ENCODE data around the gene ELP5.

The ELP5 gene

DNA sequence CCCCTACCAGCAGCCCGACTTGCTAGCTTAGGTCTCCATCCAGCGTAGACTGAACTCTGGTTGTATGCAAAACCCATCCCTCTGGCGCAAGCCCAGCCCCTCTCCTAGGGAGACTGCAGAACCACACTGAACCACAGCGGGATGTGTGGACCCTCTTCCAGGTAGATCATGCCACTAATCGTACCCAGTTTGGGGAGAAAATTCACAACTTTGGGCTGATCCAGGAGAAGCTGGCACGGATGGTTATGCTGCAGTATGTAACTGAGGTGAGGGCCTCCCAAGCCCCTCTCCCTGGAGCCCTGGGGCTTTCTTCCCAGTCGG, 29.1 kb upstream of the ELP5 start:
- Mint-ChIP-seq H3K4me1 (ENCODE audit: low read depth) (peaks cover 29% of the 10 kb centered on the region), H3K27ac (no peak overlapping the region), H3K4me3 (no peak overlapping the region), H3K27me3 (ENCODE audit: low read depth) (no peaks in the 10 kb centered on the region), H3K9me3 (no peaks in the 10 kb centered on the region), H3K36me3 (ENCODE audit: low read depth) (peaks cover 30% of the 10 kb centered on the region)
- DNase-seq (ENCODE audit: low spot score) = no peak

DNA sequence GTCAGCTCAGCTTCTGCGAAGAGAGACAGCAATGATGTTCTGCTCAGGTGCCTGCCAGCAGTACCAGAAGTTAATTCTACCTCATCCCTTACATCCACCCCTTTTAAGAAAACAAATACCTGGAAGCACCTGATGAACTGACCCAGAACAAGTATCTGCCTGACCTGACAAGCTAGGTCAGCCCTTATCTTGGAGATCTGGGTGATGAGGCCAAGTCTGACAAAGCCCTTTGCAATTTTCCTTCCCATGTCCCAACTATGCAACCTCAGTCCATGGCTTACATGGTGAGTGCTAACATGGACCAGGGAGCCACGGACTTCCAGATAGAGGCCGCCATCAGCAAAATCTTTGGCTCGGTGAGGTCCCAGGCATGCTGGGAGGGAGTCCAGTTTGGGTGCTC, 28.6 kb upstream of the ELP5 start:
- Mint-ChIP-seq H3K9me3 (no peaks in the 10 kb centered on the region), H3K36me3 (ENCODE audit: low read depth) (peaks cover 34% of the 10 kb centered on the region), H3K4me1 (ENCODE audit: low read depth) (peaks cover 27% of the 10 kb centered on the region), H3K27me3 (ENCODE audit: low read depth) (no peaks in the 10 kb centered on the region), H3K27ac (no peak overlapping the region), H3K4me3 (no peak overlapping the region)
- DNase-seq (ENCODE audit: low spot score) = no peak

DNA sequence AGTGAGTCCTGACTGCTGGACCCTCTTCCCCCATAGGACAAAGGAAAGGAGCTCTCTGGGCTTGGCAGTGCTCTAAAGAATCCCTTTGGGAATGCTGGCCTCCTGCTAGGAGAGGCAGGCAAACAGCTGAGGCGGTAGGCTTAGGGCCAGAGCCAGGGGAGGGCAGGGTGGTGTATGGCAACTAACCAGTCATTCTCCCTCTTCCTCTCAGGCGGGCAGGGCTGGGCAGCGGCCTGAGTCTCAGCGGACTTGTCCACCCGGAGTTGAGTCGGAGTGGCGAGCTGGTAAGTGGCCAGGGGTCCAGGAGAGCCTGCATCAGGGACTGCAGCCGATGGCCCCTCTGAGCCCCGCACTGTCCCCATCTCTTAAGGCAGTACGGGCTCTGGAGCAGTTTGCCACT, 27.9 kb upstream of the ELP5 start:
- Mint-ChIP-seq H3K4me1 (ENCODE audit: low read depth) (peaks cover 21% of the 10 kb centered on the region), H3K4me3 (no peak overlapping the region)

DNA sequence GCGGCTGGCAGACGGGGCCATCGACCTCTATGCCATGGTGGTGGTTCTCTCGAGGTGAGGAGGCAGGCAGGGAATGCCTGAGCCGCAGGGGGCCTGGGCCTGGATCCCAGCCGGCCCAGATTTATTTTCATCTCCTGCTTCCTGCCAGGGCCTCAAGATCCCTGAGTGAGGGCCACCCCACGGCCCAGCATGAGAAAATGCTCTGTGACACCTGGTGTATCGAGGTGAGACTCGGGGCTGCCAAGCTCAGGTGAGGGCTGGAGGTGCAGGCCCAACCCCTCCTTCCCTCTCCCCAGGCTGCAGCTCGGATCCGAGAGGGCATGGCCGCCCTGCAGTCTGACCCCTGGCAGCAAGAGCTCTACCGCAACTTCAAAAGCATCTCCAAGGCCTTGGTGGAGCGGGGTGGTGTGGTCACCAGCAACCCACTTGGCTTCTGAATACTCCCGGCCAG, 27.3 kb upstream of the ELP5 start:
- no peak for DNase-seq (ENCODE audit: low spot score)
- H3K27me3 Mint-ChIP-seq (ENCODE audit: low read depth) = no peaks in the 10 kb centered on the region
- H3K27ac Mint-ChIP-seq = no peak overlapping the region
- no peak overlapping the region for H3K4me3 Mint-ChIP-seq
- no peaks in the 10 kb centered on the region for H3K9me3 Mint-ChIP-seq
- H3K4me1 Mint-ChIP-seq (ENCODE audit: low read depth) = peaks cover 17% of the 10 kb centered on the region
- peaks cover 42% of the 10 kb centered on the region for H3K36me3 Mint-ChIP-seq (ENCODE audit: low read depth)

More for the DNA sequence above, 27.9 kb upstream of the ELP5 start:
- no peak for DNase-seq (ENCODE audit: low spot score)
- peaks cover 39% of the 10 kb centered on the region for H3K36me3 Mint-ChIP-seq (ENCODE audit: low read depth)
- no peaks in the 10 kb centered on the region for H3K27me3 Mint-ChIP-seq (ENCODE audit: low read depth)
- no peak overlapping the region for H3K27ac Mint-ChIP-seq
- no peaks in the 10 kb centered on the region for H3K9me3 Mint-ChIP-seq

DNA sequence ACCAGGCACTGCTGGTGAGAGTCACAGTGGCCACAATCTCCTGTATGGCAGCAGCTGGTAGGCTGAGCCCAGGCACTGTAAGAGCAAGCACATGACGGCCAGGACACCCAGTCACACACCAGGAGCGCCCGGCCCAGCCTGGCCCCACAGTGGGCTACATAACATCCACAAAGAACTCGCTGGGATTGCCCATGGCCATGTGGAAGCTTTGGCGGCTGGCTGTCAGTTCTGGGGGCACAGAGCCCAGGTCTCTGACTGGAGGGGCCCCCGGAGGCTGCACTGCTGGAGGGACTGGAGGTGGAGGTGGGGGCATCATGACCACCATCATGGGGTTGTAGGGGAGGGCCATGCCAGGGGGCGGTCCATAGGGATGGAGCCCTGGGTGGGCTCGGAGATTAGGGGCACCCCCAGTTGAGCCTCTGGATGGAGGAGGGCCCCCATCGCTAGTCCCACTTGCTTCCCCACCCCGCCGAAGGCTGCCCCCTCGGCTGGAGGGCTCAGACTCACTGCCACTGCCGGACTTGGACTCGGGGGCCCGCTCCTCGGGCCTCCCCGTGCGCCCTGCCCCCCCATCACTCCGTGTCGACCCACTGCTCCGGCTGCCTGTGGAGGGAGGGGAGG, 26.2 kb upstream of the ELP5 start:
- H3K27ac Mint-ChIP-seq = no peak overlapping the region
- no peaks in the 10 kb centered on the region for H3K9me3 Mint-ChIP-seq
- H3K36me3 Mint-ChIP-seq (ENCODE audit: low read depth) = peaks cover 43% of the 10 kb centered on the region
- peaks cover 11% of the 10 kb centered on the region for H3K4me1 Mint-ChIP-seq (ENCODE audit: low read depth)
- H3K27me3 Mint-ChIP-seq (ENCODE audit: low read depth) = no peaks in the 10 kb centered on the region
- H3K4me3 Mint-ChIP-seq = no peak overlapping the region
- no peak for DNase-seq (ENCODE audit: low spot score)

DNA sequence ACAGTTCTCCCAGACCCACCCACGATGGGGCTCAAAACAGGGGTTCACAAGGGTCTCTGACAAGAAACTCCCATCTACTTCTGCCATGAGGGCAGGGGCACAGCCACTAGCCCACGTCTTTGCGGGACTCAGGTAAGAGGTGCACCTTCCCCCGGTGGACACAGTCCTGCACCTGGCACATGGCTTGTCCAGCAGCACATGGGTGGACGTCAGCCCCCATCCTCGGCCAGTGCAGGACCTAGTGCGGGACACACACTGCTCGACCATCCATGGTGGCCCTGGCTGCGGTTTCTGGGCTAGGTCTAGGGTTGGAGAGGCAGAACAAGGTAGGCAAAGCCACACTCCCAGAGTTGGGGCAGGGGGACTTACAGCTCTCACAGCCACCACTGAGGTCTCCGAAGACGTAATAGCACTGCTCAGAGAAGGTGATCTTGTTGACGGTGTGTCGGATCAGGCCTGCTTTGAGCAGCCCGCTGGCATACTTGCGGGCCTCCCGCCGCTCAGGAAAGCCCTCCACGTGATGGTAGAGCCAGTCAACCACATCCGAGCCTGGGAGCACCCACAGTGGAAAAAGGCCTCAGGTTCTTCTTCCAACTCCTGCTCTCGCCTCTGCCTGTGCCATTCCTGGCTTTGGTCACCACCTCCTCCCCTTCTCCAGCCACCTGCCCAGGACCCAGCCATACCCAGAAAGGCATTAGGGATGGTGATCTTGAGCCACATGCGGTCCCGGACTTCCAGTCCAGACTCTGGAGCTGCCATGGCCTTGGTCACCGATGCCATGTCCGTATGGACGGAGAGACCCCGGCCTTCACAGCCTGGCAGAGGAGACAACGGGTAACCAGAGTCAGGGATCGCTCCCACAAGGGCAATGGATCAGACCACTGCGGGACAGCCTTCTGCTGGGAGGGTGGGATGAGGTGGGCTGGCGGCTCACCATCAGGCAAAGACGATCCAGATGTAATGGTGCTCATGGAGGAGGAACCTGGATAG, 25.0 kb upstream of the ELP5 start:
- DNase-seq (ENCODE audit: low spot score) = no peak
- no peaks in the 10 kb centered on the region for H3K9me3 Mint-ChIP-seq
- peaks cover 37% of the 10 kb centered on the region for H3K36me3 Mint-ChIP-seq (ENCODE audit: low read depth)
- H3K4me3 Mint-ChIP-seq = no peak overlapping the region
- H3K4me1 Mint-ChIP-seq (ENCODE audit: low read depth) = peaks cover 5% of the 10 kb centered on the region
- H3K27ac Mint-ChIP-seq = no peak overlapping the region
- no peaks in the 10 kb centered on the region for H3K27me3 Mint-ChIP-seq (ENCODE audit: low read depth)

DNA sequence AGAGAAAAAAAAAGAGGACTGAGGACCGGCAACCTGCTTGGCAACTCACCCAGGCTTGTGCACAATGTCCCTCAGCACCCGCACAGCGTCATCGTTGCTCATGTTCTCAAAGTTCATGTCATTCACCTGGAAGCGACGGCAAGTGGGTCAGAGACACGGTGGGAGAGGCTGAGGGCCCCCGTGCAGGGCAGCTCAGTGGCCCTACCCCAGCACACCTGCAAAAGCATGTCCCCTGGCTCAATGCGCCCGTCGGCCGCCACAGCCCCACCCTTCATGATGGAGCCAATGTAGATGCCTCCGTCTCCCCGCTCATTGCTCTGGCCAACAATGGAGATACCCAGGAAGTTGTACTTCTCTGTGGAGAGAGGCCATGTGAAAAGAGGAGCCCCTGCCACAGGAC, 23.1 kb upstream of the ELP5 start:
- Mint-ChIP-seq H3K27ac (no peak overlapping the region), H3K36me3 (ENCODE audit: low read depth) (peaks cover 29% of the 10 kb centered on the region), H3K27me3 (ENCODE audit: low read depth) (no peaks in the 10 kb centered on the region), H3K9me3 (no peaks in the 10 kb centered on the region), H3K4me1 (ENCODE audit: low read depth) (peaks cover 17% of the 10 kb centered on the region), H3K4me3 (no peak overlapping the region)
- DNase-seq (ENCODE audit: low spot score) = no peak

DNA sequence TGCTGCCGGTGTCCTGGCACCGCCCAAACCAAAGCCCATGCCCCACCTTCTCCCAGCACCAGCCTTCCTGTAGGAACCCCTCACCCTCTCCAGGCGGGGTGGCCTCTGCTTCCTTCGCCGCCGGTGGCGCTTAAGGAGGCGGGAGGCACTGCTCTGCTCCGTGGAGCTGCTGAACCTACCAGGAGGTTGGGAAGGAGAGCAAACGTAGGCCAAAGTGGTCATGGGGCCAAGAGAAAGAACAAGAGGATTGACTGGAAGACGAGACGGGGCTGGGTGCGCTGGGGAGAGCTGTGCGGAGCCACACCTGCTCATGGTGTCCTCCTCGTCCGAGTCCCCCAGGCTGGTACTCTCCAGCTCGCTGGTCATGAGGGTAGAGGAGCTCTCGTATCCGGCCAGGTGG, 22.5 kb upstream of the ELP5 start:
- Mint-ChIP-seq H3K4me3 (no peak overlapping the region), H3K36me3 (ENCODE audit: low read depth) (peaks cover 27% of the 10 kb centered on the region), H3K27ac (no peak overlapping the region), H3K4me1 (ENCODE audit: low read depth) (peaks cover 17% of the 10 kb centered on the region), H3K27me3 (ENCODE audit: low read depth) (no peaks in the 10 kb centered on the region), H3K9me3 (no peaks in the 10 kb centered on the region)
- no peak for DNase-seq (ENCODE audit: low spot score)

DNA sequence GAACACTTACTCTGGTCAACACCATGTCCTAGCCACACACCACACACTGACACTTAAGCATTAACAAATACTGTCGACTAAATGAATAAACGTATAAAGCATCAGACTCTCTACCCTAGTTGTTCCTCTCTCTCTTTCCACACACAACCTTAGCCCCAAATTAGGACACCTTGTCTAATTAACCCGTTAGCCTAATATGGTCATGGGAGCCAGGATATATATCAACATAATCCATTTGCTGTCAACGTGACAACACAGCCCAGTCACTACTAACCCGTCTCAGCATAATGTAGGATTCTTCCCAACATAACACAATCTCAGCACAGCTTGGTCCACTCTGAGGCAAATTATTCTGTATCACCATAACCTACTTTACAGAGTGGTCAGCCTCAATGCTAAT, 19.9 kb upstream of the ELP5 start:
- no peak for DNase-seq (ENCODE audit: low spot score)
- Mint-ChIP-seq H3K36me3 (ENCODE audit: low read depth) (peaks cover 41% of the 10 kb centered on the region), H3K27me3 (ENCODE audit: low read depth) (no peaks in the 10 kb centered on the region), H3K9me3 (no peaks in the 10 kb centered on the region), H3K4me1 (ENCODE audit: low read depth) (peaks cover 33% of the 10 kb centered on the region), H3K4me3 (peak overlapping the region; percentile 4), H3K27ac (no peak overlapping the region)

DNA sequence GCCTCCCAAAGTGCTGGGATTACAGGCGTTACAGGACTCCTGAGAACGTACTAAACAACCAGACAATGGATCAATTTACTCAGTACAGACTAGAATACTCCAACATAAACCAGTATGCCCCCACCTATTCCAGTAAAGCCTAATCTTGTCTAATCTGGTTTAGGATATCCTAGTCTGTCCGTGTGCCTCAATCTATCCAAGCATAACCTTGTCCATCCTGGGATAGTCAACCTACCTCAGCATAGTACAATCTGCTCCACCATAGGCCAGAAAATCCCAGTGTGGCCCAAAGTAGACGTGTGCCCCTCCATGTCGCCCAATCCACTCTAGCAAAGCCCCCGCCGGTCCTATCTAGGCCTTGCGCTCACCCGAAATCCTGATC, 18.3 kb upstream of the ELP5 start:
- Mint-ChIP-seq H3K4me1 (ENCODE audit: low read depth) (peaks cover 33% of the 10 kb centered on the region), H3K27me3 (ENCODE audit: low read depth) (no peaks in the 10 kb centered on the region), H3K4me3 (peak overlapping the region; percentile 99), H3K9me3 (no peaks in the 10 kb centered on the region), H3K27ac (peak overlapping the region; percentile 83), H3K36me3 (ENCODE audit: low read depth) (peaks cover 41% of the 10 kb centered on the region)
- no peak for DNase-seq (ENCODE audit: low spot score)

DNA sequence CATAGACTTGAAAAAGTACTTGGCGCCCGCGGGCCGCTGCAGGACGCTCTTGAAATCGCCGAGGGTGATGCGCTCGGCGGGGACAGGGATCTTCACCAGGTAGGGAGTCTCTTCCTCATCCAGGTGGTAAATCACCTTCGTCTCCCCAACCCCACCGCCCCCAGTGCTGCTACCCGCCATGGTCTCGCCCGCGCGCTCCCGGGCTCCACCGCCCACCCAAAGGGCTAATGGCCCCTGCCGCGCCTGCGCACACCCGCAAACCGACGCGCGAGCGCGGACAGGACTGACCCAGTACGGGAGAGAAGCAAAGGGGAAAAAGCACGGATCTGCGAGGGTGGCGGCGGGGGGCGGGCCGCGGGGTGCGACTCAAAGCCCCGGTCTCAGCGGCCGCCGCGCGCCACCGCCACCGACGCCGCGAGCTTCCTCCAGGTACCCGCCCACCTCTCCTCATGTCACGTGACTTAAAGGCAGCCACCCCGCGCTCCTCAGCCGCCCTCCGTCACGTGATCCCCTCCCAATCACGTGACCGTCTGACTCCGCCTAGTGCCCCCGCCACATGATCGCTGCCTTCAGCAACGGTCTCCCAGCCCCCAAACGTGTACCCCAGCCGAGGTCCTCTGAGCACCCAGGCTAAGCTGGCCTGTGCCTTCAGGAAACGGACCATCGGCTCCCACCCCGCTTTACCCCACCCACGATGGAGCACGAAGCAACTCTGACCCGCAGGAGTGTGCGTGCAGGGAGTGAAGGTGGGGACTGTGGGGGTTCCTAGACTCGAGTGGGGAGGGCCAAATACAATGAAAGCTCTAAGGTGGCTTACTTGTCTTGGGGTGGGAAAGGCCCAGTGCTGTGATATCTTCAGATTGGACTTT, 17.7 kb upstream of the ELP5 start, which contains the start of gene DVL2:
Gene DVL2 (minus strand): TSS at position 435 of the 869 bp plus-strand sequence. CDS start 255 bp downstream, at position 180.
- Mint-ChIP-seq H3K27ac (peak within 1 kb of the TSS; percentile 83), H3K4me3 (peak within 1 kb of the TSS; percentile 99), H3K27me3 (ENCODE audit: low read depth) (no peaks in the 10 kb centered on the region), H3K4me1 (ENCODE audit: low read depth) (peaks cover 33% of the 10 kb centered on the region), H3K36me3 (ENCODE audit: low read depth) (peaks cover 35% of the 10 kb centered on the region), H3K9me3 (no peaks in the 10 kb centered on the region)
- DNase-seq (ENCODE audit: low spot score) = peak; percentile 95

DNA sequence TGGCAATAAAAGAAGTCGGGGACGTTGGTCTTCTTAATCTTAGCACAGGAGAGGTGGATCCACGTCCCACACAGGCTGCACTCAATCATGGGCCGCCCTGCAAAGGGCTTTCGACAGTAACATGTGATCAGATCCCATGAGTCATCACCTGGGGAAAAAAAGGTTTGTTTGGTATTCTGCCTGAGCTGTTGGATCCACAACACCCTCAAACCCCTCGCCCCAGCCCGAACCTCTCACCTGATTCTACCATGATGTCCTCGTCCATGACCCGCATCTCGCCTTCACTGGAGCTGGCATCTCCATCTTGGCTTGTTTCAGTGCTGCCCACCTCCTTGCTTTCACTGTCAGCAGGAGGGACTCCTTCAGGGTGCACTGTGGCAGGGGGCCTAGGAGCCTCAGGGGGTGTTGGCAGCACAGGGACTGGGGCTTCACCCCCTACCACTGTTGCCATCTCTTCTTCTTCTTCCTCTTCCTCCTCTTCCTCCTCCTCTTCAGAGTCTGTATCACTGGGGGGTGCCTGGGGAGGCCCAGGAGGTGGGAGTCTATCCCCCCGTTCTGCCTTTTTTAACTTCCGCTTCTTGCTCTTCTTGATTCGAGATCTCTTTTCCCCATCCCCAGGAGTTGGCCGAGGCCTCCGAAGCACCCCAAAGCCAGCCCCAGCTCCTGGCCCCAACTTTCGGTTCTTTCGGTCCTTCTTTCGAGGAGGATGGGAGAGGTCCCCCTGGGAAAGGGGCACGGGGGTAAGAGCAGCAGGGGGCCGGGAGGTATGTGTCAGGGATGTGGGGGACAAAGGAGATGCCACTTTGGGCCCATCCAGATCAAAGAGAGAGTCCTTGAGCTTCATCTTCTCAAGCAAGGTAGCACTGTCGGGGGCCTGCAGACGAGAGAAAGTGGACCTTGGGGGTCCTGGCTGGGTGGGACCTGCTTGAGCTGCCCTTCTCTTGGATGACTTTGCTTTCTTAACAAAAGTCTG, 16.0 kb upstream of the ELP5 start:
- no peak for DNase-seq (ENCODE audit: low spot score)
- peak overlapping the region; percentile 99 for H3K4me3 Mint-ChIP-seq

DNA sequence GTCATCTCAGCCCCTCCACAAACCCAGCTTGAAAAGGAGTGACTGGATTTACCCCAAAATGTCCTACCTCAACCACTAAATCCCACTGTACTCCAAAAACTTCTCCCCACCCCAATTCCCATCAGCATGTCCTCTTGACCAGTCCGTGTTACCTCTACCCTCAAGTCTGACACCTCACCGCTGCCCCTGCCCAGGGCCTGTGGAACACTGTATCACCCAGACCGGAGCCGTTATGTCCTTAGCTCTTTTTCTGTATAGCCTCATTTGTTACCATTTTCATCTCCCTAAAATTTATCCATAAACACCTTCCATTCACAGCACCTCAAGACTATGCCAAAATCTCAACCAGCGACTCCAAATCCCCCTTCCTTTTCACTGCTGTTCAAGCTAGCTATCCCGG, 15.2 kb upstream of the ELP5 start:
- peaks cover 53% of the 10 kb centered on the region for H3K4me1 Mint-ChIP-seq (ENCODE audit: low read depth)
- H3K27ac Mint-ChIP-seq = peak overlapping the region; percentile 91
- no peak for DNase-seq (ENCODE audit: low spot score)
- no peaks in the 10 kb centered on the region for H3K9me3 Mint-ChIP-seq
- H3K27me3 Mint-ChIP-seq (ENCODE audit: low read depth) = no peaks in the 10 kb centered on the region
- peak overlapping the region; percentile 95 for H3K4me3 Mint-ChIP-seq
- H3K36me3 Mint-ChIP-seq (ENCODE audit: low read depth) = peaks cover 53% of the 10 kb centered on the region

More for the DNA sequence above, 16.0 kb upstream of the ELP5 start:
- peak overlapping the region; percentile 27 for H3K27ac Mint-ChIP-seq
- peaks cover 46% of the 10 kb centered on the region for H3K36me3 Mint-ChIP-seq (ENCODE audit: low read depth)
- H3K9me3 Mint-ChIP-seq = no peaks in the 10 kb centered on the region
- no peaks in the 10 kb centered on the region for H3K27me3 Mint-ChIP-seq (ENCODE audit: low read depth)
- peaks cover 45% of the 10 kb centered on the region for H3K4me1 Mint-ChIP-seq (ENCODE audit: low read depth)

All from T-helper 2 cell treated with Interferon-gamma antibody and Interleukin-4, amounts not matched to agents 5 μg/mL and 100 μg/mL, for 36 hours (primary cell).